Keratinocyte (primary cell): ENCODE measurements around the gene SERINC5. TPM values are rescaled to one million over a fixed set of nuclear protein-coding genes. Genes with fewer than 3 reads are reported as not detected.

Experiments
- DNase-seq: peaks from one replicate; pipeline ENCODE4 v3.0.0-alpha.2; 2011; ENCODE audit warnings: low read depth, missing footprints, low spot score
- FAIRE-seq: peaks from 2 replicates; lab custom pipeline; 2011; peaks lifted over from hg19 to GRCh38; lab: Jason Lieb, UNC
- H2AFZ ChIP-seq: 2 replicates; pipeline ENCODE4 v1.6.0; 2012; ENCODE audit warnings: low read length, control low read depth, inconsistent platforms; ENCODE audit not compliant: control insufficient read depth
- H3K27ac ChIP-seq: 2 replicates; pipeline ENCODE4 v1.5.1; 2011; ENCODE audit warnings: low read length; ENCODE audit not compliant: control insufficient read depth, insufficient read depth
- H3K27me3 ChIP-seq: 3 replicates; pipeline ENCODE4 v1.6.0; 2011; ENCODE audit warnings: low read length; ENCODE audit not compliant: control insufficient read depth, insufficient read depth; ENCODE audit errors: extremely low read depth
- H3K36me3 ChIP-seq, 2 experiments: 2 replicates in 1 of 2; 3 replicates in 1 of 2; pipeline ENCODE4 v1.5.1; 2011; ENCODE audit warnings: low read length in 2 of 2, mild to moderate bottlenecking in 1 of 2; ENCODE audit not compliant: control insufficient read depth in 2 of 2, insufficient read depth in 2 of 2; ENCODE audit errors: extremely low read depth in 1 of 2
- H3K4me1 ChIP-seq: 3 replicates; pipeline ENCODE4 v1.5.1; 2011; ENCODE audit warnings: low read length; ENCODE audit not compliant: control insufficient read depth, insufficient read depth; ENCODE audit errors: extremely low read depth
- H3K4me2 ChIP-seq: 3 replicates; pipeline ENCODE4 v1.6.0; 2011; ENCODE audit warnings: low read depth, low read length; ENCODE audit not compliant: control insufficient read depth, insufficient read depth; ENCODE audit errors: extremely low read depth
- H3K4me3 ChIP-seq, 3 experiments: fragments of 200-600 bp in 1 of 3; sonication (generic) in 1 of 3; 2 replicates in 2 of 3; 3 replicates in 1 of 3; pipeline ENCODE4 v1.5.1; 2011 to 2016; ENCODE audit warnings: low read length in 3 of 3, mild to moderate bottlenecking in 3 of 3, control low read depth in 2 of 3, inconsistent platforms in 1 of 3, low read depth in 1 of 3, mixed read lengths in 1 of 3, mixed run types in 1 of 3, moderate library complexity in 1 of 3; ENCODE audit not compliant: control insufficient read depth in 2 of 3, insufficient read depth in 2 of 3; ENCODE audit errors: extremely low read depth in 1 of 3
- H3K79me2 ChIP-seq: 2 replicates; pipeline ENCODE4 v1.6.0; 2012; ENCODE audit warnings: low read length; ENCODE audit not compliant: control insufficient read depth, insufficient read depth
- H3K9ac ChIP-seq: 3 replicates; pipeline ENCODE4 v1.6.0; 2011; ENCODE audit warnings: low read length; ENCODE audit not compliant: control insufficient read depth, insufficient read depth; ENCODE audit errors: extremely low read depth
- H3K9me1 ChIP-seq: 3 replicates; pipeline ENCODE4 v1.6.0; 2011; ENCODE audit warnings: low read length; ENCODE audit not compliant: control insufficient read depth, insufficient read depth; ENCODE audit errors: extremely low read depth
- H3K9me3 ChIP-seq: 2 replicates; pipeline ENCODE4 v1.5.1; 2012; ENCODE audit warnings: low read depth, low read length; ENCODE audit not compliant: control insufficient read depth
- H4K20me1 ChIP-seq: 3 replicates; pipeline ENCODE4 v1.6.0; 2011; ENCODE audit warnings: low read length; ENCODE audit not compliant: control insufficient read depth, insufficient read depth; ENCODE audit errors: extremely low read depth
- CTCF ChIP-seq, 3 experiments: IDR thresholded peaks in 1 of 3; conservative IDR thresholded peaks in 1 of 3; optimal IDR thresholded peaks in 1 of 3; 2 replicates in 2 of 3; 3 replicates in 1 of 3; pipeline versions ENCODE3 to v1.5.1; 2011; ENCODE audit warnings: low read length in 3 of 3, mild to moderate bottlenecking in 3 of 3, moderate library complexity in 2 of 3, control low read depth in 1 of 3, inconsistent platforms in 1 of 3; ENCODE audit not compliant: insufficient read depth in 2 of 3; ENCODE audit errors: extremely low read depth in 1 of 3
- EZH2 ChIP-seq: IDR thresholded peaks from one replicate; pipeline ENCODE4 v1.6.1; 2012; ENCODE audit warnings: inconsistent platforms, mild to moderate bottlenecking, low read length, moderate library complexity
- dilution Hi-C: fragments of 300-500 bp; cut with MboI; formaldehyde crosslinking; loops from one replicate; pipeline ENCODE4 v1.7.0; 2020; ENCODE audit warnings: low sequenced_read_pairs; ENCODE audit not compliant: extremely low pct_ligation_motif_present
- polyA plus RNA-seq, 5 experiments: library from polyadenylated mRNA; depleted of rRNA in 3 of 5; stranded (reverse) in 3 of 5; stranded (forward) in 1 of 5; unstranded in 1 of 5; fragments of >200 nt; gene quantifications; 1 replicate in 1 of 5; 2 replicates in 3 of 5; 3 replicates in 1 of 5; pipeline versions ENCODE4 v1.2.1 to v1.2.3, GENCODE V29; 2011 to 2012; ENCODE audit warnings: missing spikeins in 2 of 5, low read depth in 1 of 5, low replicate concordance in 1 of 5

SERINC5 gene
- polyA plus RNA-seq, 1 donor (not counting 4 experiments of a cell fraction or from before 2014, with no cell fraction given): 20.0 TPM

GRCh38 chr5:80238778-80239679 is 16.8 kb downstream of the SERINC5 start:
- TF ChIP-seq CTCF (optimal IDR thresholded peaks at IDR 0.05 in 1 of 3, IDR thresholded peaks at IDR 0.05 in 1 of 3, conservative IDR thresholded peaks at IDR 0.05 in 1 of 3; ENCODE audit: extremely low read depth in 1 of 3, insufficient read depth in 2 of 3, low read length in 3 of 3) (no peak), EZH2 (no peak)
- Histone ChIP-seq H3K9me1 (no peaks in the 10 kb centered on the region), H3K9ac (no peak overlapping the region), H4K20me1 (no peaks in the 10 kb centered on the region), H3K27ac (no peak overlapping the region), H3K4me1 (no peaks in the 10 kb centered on the region), H3K27me3 (no peaks in the 10 kb centered on the region), H3K9me3 (no peaks in the 10 kb centered on the region), H3K4me3 (no peak overlapping the region), H3K36me3 (peaks cover 0 to 8% of the 10 kb centered on the region in 2 experiments), H3K4me2 (no peak overlapping the region), H3K79me2 (peaks cover 62% of the 10 kb centered on the region), H2AFZ (no peak overlapping the region)
- FAIRE-seq (peak; percentile 23), DNase-seq (no peak)
- dilution Hi-C loops: no loop called here

- no peak overlapping the region for H3K4me2 ChIP-seq
- peaks cover 54% of the 10 kb centered on the region for H3K79me2 ChIP-seq
- H3K9me3 ChIP-seq: no peaks in the 10 kb centered on the region
- no peak overlapping the region for H3K9ac ChIP-seq
- H3K9me1 ChIP-seq: no peaks in the 10 kb centered on the region
- no peaks in the 10 kb centered on the region for H4K20me1 ChIP-seq
- TF ChIP-seq EZH2 (no peak), CTCF (optimal IDR thresholded peaks at IDR 0.05 in 1 of 3, IDR thresholded peaks at IDR 0.05 in 1 of 3, conservative IDR thresholded peaks at IDR 0.05 in 1 of 3; ENCODE audit: extremely low read depth in 1 of 3, insufficient read depth in 2 of 3, low read length in 3 of 3) (no peak)
- FAIRE-seq: no peak
- no peaks in the 10 kb centered on the region for H3K4me1 ChIP-seq
- H3K27ac ChIP-seq: no peak overlapping the region
- H3K36me3 ChIP-seq: peaks cover 0 to 8% of the 10 kb centered on the region in 2 experiments
- H3K4me3 ChIP-seq: no peak overlapping the region
- dilution Hi-C loops: no loop called here
- H3K27me3 ChIP-seq: no peaks in the 10 kb centered on the region
- no peak overlapping the region for H2AFZ ChIP-seq
- no peak for DNase-seq
These were observed 17.8 kb downstream of the SERINC5 start for GRCh38 chr5:80238097-80238496.
